NT2/D1 (cell line): ENCODE measurements around the gene FBXO46.

Experiments used
- DNase-seq: peaks from one replicate; pipeline ENCODE4 v3.0.0-alpha.2; 2011; ENCODE audit warnings: low read depth, low spot score
- H3K27me3 ChIP-seq: 2 replicates; pipeline ENCODE4 v1.6.0; 2011; ENCODE audit warnings: mild to moderate bottlenecking; ENCODE audit not compliant: insufficient read length, insufficient read depth
- H3K36me3 ChIP-seq: 2 replicates; pipeline ENCODE4 v1.6.1; 2011; ENCODE audit warnings: mild to moderate bottlenecking, low read length, mixed read lengths; ENCODE audit not compliant: insufficient read depth, insufficient read length
- H3K4me1 ChIP-seq: 2 replicates; pipeline ENCODE4 v1.5.1; 2011; ENCODE audit not compliant: insufficient read depth, insufficient read length
- H3K4me3 ChIP-seq: 2 replicates; pipeline ENCODE4 v1.5.1; 2011; ENCODE audit warnings: low read depth; ENCODE audit not compliant: insufficient read length
- H3K9ac ChIP-seq: 2 replicates; pipeline ENCODE4 v1.6.0; 2011; ENCODE audit warnings: low read depth; ENCODE audit not compliant: insufficient read length
- H3K9me3 ChIP-seq: 2 replicates; pipeline ENCODE4 v1.5.1; 2011; ENCODE audit warnings: mild to moderate bottlenecking, low read length; ENCODE audit not compliant: insufficient read depth
- SUZ12 ChIP-seq: IDR thresholded peaks from 2 replicates; pipeline ENCODE4 v1.6.1; 2011; ENCODE audit not compliant: insufficient read length, insufficient read depth; ENCODE audit errors: extremely low read depth
- YY1 ChIP-seq: IDR thresholded peaks from 2 replicates; pipeline ENCODE4 v1.6.1; 2011; ENCODE audit not compliant: insufficient read length, insufficient read depth
- ZNF274 ChIP-seq: IDR thresholded peaks from 2 replicates; pipeline ENCODE4 v1.6.1; 2011; ENCODE audit warnings: mild to moderate bottlenecking, low read depth, low read length

The FBXO46 gene

GRCh38 chr19:45773384-45773783, 42.7 kb upstream of the FBXO46 start:
- DNase-seq: no peak
- Histone ChIP-seq H3K27me3 (no peaks in the 10 kb centered on the region), H3K9ac (no peak overlapping the region), H3K36me3 (peaks cover 54% of the 10 kb centered on the region), H3K4me3 (no peak overlapping the region), H3K9me3 (no peaks in the 10 kb centered on the region), H3K4me1 (peaks cover 11% of the 10 kb centered on the region)
- TF ChIP-seq ZNF274 (no peak), YY1 (no peak), SUZ12 (no peak)

DNA sequence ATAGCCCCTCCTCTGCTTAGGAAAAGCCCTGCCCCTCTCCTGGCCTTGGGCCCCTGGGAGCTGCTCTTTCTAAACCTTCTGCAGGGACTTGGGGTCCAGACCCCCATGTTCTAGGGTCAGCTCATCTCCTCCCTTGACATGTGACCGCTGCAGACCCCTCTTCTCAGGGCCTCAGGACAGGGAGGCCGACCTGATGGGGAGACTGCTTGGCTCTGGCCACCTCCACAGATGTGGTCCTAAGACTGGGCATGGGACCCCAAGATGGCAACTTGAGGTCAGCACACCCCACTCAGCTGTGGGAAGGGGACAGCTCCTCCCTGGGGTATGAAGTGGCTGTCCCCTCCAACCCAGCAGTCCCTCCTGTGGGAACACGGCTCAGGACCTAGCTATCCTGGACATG, 42.2 kb upstream of the FBXO46 start:
- no peaks in the 10 kb centered on the region for H3K27me3 ChIP-seq
- peaks cover 10% of the 10 kb centered on the region for H3K4me1 ChIP-seq
- no peaks in the 10 kb centered on the region for H3K9me3 ChIP-seq
- no peak overlapping the region for H3K9ac ChIP-seq
- DNase-seq: no peak
- peaks cover 49% of the 10 kb centered on the region for H3K36me3 ChIP-seq
- TF ChIP-seq ZNF274 (no peak), SUZ12 (no peak), YY1 (no peak)
- H3K4me3 ChIP-seq: no peak overlapping the region

DNA sequence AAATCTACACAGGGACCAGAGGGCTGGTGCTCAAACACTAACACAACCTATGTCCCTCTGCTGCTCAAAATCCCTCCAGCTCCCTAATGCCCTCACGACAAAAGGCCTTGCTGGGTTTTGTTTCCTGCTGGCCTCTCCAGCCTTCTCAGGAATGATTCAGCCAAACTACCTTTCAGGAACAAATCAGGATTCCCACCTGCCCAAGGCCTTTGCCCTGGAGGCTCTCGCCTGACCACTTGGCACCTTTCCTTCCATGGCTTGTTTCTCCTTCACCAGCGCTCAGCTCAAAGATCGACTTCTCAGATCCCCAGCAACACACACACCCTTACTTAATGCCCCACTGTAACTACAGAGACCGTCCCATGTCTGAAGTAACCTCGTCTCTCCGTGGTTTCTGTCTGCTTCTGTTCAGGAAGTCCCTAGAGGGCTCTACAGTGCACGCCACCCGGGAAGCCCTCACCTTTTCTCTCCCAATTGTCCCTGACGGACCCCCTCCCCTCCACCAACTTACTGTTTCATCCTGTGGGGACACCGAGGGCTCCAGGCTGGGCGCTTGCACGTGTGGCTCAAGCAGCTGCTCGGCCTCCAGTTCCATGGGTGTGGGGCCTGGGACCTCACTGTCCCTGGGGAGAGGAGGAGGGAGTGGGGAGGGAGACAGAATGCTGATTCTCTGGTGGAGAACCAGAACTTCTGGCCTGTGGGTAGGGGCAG, 41.6 kb upstream of the FBXO46 start:
- no peak overlapping the region for H3K4me3 ChIP-seq
- H3K9ac ChIP-seq: peak overlapping the region; percentile 42
- no peak for DNase-seq
- H3K36me3 ChIP-seq: peaks cover 43% of the 10 kb centered on the region
- H3K9me3 ChIP-seq: no peaks in the 10 kb centered on the region
- TF ChIP-seq ZNF274 (no peak), SUZ12 (no peak), YY1 (no peak)
- H3K4me1 ChIP-seq: peaks cover 10% of the 10 kb centered on the region
- H3K27me3 ChIP-seq: no peaks in the 10 kb centered on the region

GRCh38 chr19:45771311-45771933, 40.7 kb upstream of the FBXO46 start:
- Histone ChIP-seq H3K4me3 (peak overlapping the region; percentile 4), H3K9ac (peak overlapping the region; percentile 42), H3K27me3 (no peaks in the 10 kb centered on the region), H3K36me3 (peaks cover 34% of the 10 kb centered on the region), H3K4me1 (peaks cover 9% of the 10 kb centered on the region), H3K9me3 (no peaks in the 10 kb centered on the region)
- DNase-seq: no peak
- TF ChIP-seq ZNF274 (no peak), YY1 (no peak), SUZ12 (no peak)

DNA sequence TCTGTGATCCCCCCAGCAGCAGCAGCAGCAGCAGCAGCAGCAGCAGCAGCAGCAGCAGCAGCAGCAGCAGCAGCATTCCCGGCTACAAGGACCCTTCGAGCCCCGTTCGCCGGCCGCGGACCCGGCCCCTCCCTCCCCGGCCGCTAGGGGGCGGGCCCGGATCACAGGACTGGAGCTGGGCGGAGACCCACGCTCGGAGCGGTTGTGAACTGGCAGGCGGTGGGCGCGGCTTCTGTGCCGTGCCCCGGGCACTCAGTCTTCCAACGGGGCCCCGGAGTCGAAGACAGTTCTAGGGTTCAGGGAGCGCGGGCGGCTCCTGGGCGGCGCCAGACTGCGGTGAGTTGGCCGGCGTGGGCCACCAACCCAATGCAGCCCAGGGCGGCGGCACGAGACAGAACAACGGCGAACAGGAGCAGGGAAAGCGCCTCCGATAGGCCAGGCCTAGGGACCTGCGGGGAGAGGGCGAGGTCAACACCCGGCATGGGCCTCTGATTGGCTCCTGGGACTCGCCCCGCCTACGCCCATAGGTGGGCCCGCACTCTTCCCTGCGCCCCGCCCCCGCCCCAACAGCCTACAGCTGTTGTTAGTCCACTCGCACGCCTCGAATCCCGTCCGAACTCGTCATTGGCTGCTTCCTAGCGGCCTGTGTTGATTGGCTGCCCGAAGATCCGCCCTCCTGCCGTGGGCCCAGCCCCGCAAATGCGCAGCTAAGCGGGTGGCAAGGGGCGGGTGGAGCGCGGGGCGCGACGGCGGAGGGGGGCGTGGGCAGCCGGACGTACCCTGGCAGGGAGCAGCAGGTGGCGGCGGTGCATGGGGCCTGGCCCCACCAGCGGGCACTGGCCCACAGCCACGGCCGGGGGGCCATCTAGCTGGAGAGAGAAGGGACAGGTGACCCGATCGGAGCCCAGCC, 39.8 kb upstream of the FBXO46 start:
- H3K9me3 ChIP-seq: no peaks in the 10 kb centered on the region
- H3K4me3 ChIP-seq: peak overlapping the region; percentile 66
- peak overlapping the region; percentile 89 for H3K9ac ChIP-seq
- no peaks in the 10 kb centered on the region for H3K27me3 ChIP-seq
- peaks cover 39% of the 10 kb centered on the region for H3K36me3 ChIP-seq
- peak; percentile 90 for DNase-seq
- TF ChIP-seq SUZ12 (no peak), YY1 (no peak), ZNF274 (no peak)
- H3K4me1 ChIP-seq: peaks cover 11% of the 10 kb centered on the region

DNA sequence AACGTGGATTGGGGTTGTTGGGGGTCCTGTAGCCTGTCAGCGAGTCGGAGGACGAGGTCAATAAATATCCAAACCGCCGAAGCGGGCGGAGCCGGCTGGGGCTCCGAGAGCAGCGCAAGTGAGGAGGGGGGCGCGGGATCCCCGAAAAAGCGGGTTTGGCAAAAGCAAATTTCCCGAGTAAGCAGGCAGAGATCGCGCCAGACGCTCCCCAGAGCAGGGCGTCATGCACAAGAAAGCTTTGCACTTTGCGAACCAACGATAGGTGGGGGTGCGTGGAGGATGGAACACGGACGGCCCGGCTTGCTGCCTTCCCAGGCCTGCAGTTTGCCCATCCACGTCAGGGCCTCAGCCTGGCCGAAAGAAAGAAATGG, 39.1 kb upstream of the FBXO46 start:
- no peaks in the 10 kb centered on the region for H3K27me3 ChIP-seq
- H3K4me3 ChIP-seq: peak overlapping the region; percentile 66
- H3K9me3 ChIP-seq: no peaks in the 10 kb centered on the region
- H3K36me3 ChIP-seq: peaks cover 35% of the 10 kb centered on the region
- peaks cover 17% of the 10 kb centered on the region for H3K4me1 ChIP-seq
- no peak for DNase-seq
- no peak for TF ChIP-seq YY1
- no peak for TF ChIP-seq SUZ12
- TF ChIP-seq ZNF274: no peak
- peak overlapping the region; percentile 89 for H3K9ac ChIP-seq
